CD4-positive, CD25-positive, alpha-beta regulatory T cell (primary cell): ENCODE data around the gene RASSF5. TPM values are rescaled to one million over a fixed set of nuclear protein-coding genes. Genes with fewer than 3 reads are reported as not detected.

Source experiments
- ATAC-seq, 2 donors: fragments of 150-1000 bp; cut with Tn5 transposase; one replicate each; pipeline ENCODE4 v1.10.0; 2021; ENCODE audit warnings: low read depth in 2 of 2, moderate number of reproducible peaks in 2 of 2, moderate library complexity in 1 of 2
- DNase-seq, 3 donors: peaks; one replicate each; pipeline versions ENCODE4 v3.0.0 to v3.0.0-alpha.2; 2012 to 2022; ENCODE audit warnings: mixed read lengths in 1 of 3
- H3K27ac ChIP-seq: one replicate; pipeline ENCODE4 v1.7.0; 2013; ENCODE audit warnings: mild to moderate bottlenecking, low read length; ENCODE audit not compliant: insufficient read depth, poor library complexity, severe bottlenecking
- H3K27me3 ChIP-seq: one replicate; pipeline ENCODE4 v1.7.0; 2013; ENCODE audit warnings: low read length; ENCODE audit not compliant: control insufficient read depth, insufficient read depth
- H3K36me3 ChIP-seq: one replicate; pipeline ENCODE4 v1.7.0; 2013; ENCODE audit warnings: mild to moderate bottlenecking, low read length, moderate library complexity; ENCODE audit not compliant: control insufficient read depth, insufficient read depth
- H3K4me1 ChIP-seq: 2 replicates; pipeline ENCODE4 v1.7.0; 2013; ENCODE audit warnings: mild to moderate bottlenecking, low read length; ENCODE audit not compliant: insufficient read depth, control insufficient read depth, poor library complexity, severe bottlenecking
- H3K4me3 ChIP-seq: one replicate; pipeline ENCODE4 v1.7.0; 2013; ENCODE audit warnings: low read depth, mild to moderate bottlenecking, low read length, moderate library complexity
- H3K9me3 ChIP-seq, 2 experiments: 1 replicate in 1 of 2; 2 replicates in 1 of 2; pipeline ENCODE4 v1.7.0; 2013; ENCODE audit warnings: low read length in 2 of 2, mild to moderate bottlenecking in 1 of 2, moderate library complexity in 1 of 2; ENCODE audit not compliant: control insufficient read depth in 2 of 2
- H3K27ac Mint-ChIP-seq, 3 donors: one replicate each; pipeline ENCODE4 v1.8.0; 2020 to 2022; ENCODE audit warnings: mild to moderate bottlenecking in 3 of 3, mixed read lengths in 3 of 3, moderate library complexity in 2 of 3
- H3K27me3 Mint-ChIP-seq: one replicate; pipeline ENCODE4 v1.8.0; 2022; ENCODE audit warnings: mild to moderate bottlenecking, mixed read lengths
- H3K36me3 Mint-ChIP-seq: one replicate; pipeline ENCODE4 v1.8.0; 2020; ENCODE audit warnings: mixed read lengths
- H3K4me1 Mint-ChIP-seq, 4 donors: one replicate each; pipeline ENCODE4 v1.8.0; 2020 to 2022; ENCODE audit warnings: mixed read lengths in 4 of 4, mild to moderate bottlenecking in 1 of 4
- H3K4me3 Mint-ChIP-seq, 4 donors: one replicate each; pipeline ENCODE4 v1.8.0; 2020 to 2022; ENCODE audit warnings: mild to moderate bottlenecking in 4 of 4, mixed read lengths in 4 of 4, moderate library complexity in 3 of 4
- H3K9me3 Mint-ChIP-seq, 7 donors: one replicate each; pipeline ENCODE4 v1.8.0; 2020 to 2022; ENCODE audit warnings: mixed read lengths in 7 of 7, mild to moderate bottlenecking in 3 of 7, moderate library complexity in 2 of 7
- polyA plus RNA-seq, 4 donors: library from polyadenylated mRNA; unstranded; fragments of 300-500 nt; fragmentation: Illumina TruSeq; gene quantifications; one replicate each; pipeline ENCODE4 v1.2.3, GENCODE V29; 2021
- total RNA-seq: library from RNA; stranded (reverse); gene quantifications from one replicate; pipeline ENCODE4 v1.2.3, GENCODE V29; 2022

The RASSF5 gene
- total and polyA plus RNA-seq, 5 donors from 2014 or later = 158 to 258 (median 231) TPM

- Mint-ChIP-seq H3K9me3 (no peaks in the 10 kb centered on the region), H3K36me3 (peaks cover 5% of the 10 kb centered on the region), H3K4me3 (no peak overlapping the region), H3K4me1 (peaks cover 0 to 5% (median 0%) of the 10 kb centered on the region in 4 donors), H3K27me3 (peaks cover 5% of the 10 kb centered on the region), H3K27ac (no peak overlapping the region)
- H3K9me3 ChIP-seq = no peaks in the 10 kb centered on the region
- H3K4me3 ChIP-seq = no peak overlapping the region
- DNase-seq (no peak), ATAC-seq (no peak)
- H3K36me3 ChIP-seq = no peaks in the 10 kb centered on the region
- H3K4me1 ChIP-seq = no peaks in the 10 kb centered on the region
- H3K27me3 ChIP-seq = no peaks in the 10 kb centered on the region
- no peak overlapping the region for H3K27ac ChIP-seq
These were observed 27.2 kb downstream of the RASSF5 start for GRCh38 chr1:206534552-206534951.

DNA sequence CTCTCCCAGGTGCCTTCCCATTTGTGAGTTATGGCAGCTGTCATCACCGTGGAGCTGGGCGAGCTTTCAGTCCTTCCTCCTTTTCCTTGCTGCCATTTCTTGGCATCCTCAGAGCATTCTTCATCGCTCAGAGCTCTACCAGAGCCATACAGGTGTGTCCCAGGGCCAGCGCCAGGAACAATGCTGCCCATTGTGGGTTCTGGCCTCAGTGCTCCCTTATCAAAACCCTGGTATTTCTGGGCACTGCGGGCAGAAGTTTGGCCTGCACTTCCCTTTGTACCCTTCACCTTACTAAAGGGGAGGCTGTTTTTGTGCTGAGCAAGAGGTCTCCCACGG is 28.5 kb downstream of the RASSF5 start:
- Mint-ChIP-seq H3K36me3 (peaks cover 5% of the 10 kb centered on the region), H3K4me1 (peaks cover 0 to 5% (median 0%) of the 10 kb centered on the region in 4 donors), H3K27me3 (peaks cover 5% of the 10 kb centered on the region), H3K27ac (no peak overlapping the region), H3K4me3 (no peak overlapping the region), H3K9me3 (no peaks in the 10 kb centered on the region)
- DNase-seq (no peak), ATAC-seq (no peak)
- no peaks in the 10 kb centered on the region for H3K36me3 ChIP-seq
- no peak overlapping the region for H3K4me3 ChIP-seq
- H3K27me3 ChIP-seq = no peaks in the 10 kb centered on the region
- H3K27ac ChIP-seq = no peak overlapping the region
- H3K9me3 ChIP-seq = no peaks in the 10 kb centered on the region
- no peaks in the 10 kb centered on the region for H3K4me1 ChIP-seq

DNA sequence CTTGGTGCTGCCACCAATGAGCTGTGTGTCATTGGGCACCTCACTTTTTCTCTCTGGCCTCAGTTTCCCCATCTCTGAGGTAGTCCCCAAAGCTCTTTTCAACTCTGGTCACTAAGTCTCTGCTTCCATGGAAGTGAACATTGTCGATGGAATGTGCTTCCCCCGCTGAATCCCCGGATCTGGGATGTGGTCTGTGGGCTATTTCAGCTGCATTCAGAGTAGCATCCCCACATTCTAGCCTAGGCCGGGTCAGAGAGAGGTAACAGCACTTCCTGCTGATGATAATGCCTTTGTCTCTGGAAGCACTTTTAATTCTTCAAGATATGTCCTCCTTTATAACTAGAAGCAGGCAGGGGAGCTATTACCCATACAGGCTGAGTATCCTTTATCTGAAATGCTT is 29.8 kb downstream of the RASSF5 start:
- no peak overlapping the region for H3K4me3 ChIP-seq
- no peak overlapping the region for H3K27ac Mint-ChIP-seq
- no peaks in the 10 kb centered on the region for H3K9me3 Mint-ChIP-seq
- peaks cover 0 to 5% (median 0%) of the 10 kb centered on the region in 4 donors for H3K4me1 Mint-ChIP-seq
- no peak for DNase-seq
- H3K4me3 Mint-ChIP-seq = no peak overlapping the region
- no peaks in the 10 kb centered on the region for H3K4me1 ChIP-seq
- H3K27ac ChIP-seq = no peak overlapping the region
- no peaks in the 10 kb centered on the region for H3K36me3 ChIP-seq
- no peak for ATAC-seq
- H3K36me3 Mint-ChIP-seq = peaks cover 6% of the 10 kb centered on the region
- H3K27me3 Mint-ChIP-seq = peaks cover 5% of the 10 kb centered on the region
- H3K27me3 ChIP-seq = no peaks in the 10 kb centered on the region
- H3K9me3 ChIP-seq = no peaks in the 10 kb centered on the region

DNA sequence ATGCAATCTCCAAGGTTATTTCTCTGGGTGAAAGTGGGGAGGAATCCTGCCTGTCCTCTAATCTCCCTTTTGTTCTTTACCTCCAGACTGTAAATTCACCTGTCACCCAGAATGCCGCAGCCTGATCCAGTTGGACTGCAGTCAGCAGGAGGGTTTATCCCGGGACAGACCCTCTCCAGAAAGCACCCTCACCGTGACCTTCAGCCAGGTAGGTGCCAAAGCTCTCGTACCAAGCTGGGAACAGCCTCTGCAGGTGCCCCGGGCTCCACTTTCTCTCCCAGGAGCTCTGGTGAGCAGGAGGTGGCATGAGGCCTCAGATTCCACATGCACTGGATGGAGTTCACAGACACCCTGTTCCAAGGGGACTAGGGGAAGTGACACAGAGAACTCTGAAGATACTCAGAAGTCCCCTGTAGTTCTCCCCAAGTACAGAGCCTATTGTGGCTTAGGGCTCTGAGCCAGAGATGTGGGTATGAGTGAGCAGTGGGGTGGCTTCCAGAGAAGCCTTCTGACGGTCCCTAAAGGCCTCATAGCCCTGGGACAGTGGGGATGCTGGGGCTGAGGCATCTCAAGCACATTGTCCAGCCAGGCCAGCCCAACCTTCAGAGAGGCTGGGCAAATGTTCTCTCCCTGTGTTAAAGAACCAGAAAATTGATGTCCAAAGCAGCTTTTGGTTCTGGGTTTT is 30.9 kb downstream of the RASSF5 start:
- no peaks in the 10 kb centered on the region for H3K4me1 ChIP-seq
- DNase-seq (no peak), ATAC-seq (no peak)
- H3K4me3 Mint-ChIP-seq = no peak overlapping the region
- no peak overlapping the region for H3K27ac Mint-ChIP-seq
- H3K27ac ChIP-seq = no peak overlapping the region
- no peaks in the 10 kb centered on the region for H3K4me1 Mint-ChIP-seq
- peaks cover 5% of the 10 kb centered on the region for H3K27me3 Mint-ChIP-seq
- H3K9me3 ChIP-seq = no peaks in the 10 kb centered on the region
- H3K4me3 ChIP-seq = no peak overlapping the region
- no peaks in the 10 kb centered on the region for H3K9me3 Mint-ChIP-seq
- H3K36me3 Mint-ChIP-seq = peaks cover 9% of the 10 kb centered on the region
- no peaks in the 10 kb centered on the region for H3K27me3 ChIP-seq
- no peaks in the 10 kb centered on the region for H3K36me3 ChIP-seq

DNA sequence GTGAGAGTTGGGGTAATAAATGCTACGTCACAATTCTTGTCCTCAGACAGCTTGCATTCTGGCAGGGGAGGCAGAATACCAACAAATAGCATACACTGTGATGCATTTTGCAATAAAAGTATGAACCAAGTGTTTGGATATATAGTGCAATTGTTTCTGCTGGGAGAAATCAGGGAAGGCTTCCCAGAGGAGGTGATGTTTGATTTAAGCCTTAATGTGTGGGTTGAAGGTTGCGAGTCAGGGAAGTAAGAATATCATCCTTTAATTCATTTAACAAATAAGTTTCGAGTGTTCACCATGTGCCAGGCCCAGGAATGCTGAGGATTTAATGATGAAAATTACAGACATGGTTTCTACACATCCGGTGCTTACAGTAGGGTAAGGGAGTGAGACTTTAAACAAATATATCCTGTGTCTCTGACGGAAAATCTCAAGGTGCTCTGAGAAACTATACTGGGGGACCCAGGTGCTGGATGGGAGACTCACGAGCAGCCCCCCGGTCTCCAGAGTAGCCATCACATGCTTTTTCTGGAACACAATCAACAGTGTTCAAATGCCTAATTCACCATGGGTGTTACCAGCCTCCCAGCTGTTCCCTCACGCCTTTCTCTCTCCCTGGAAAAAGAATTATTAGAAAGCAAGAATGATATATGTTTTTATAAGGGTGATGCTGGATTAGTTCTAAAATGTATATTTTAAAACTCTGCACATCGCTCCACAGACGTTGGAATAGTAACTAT is 31.7 kb downstream of the RASSF5 start:
- peaks cover 5% of the 10 kb centered on the region for H3K27me3 Mint-ChIP-seq
- no peak overlapping the region for H3K27ac Mint-ChIP-seq
- H3K36me3 Mint-ChIP-seq = peaks cover 9% of the 10 kb centered on the region
- H3K9me3 Mint-ChIP-seq = no peaks in the 10 kb centered on the region
- no peaks in the 10 kb centered on the region for H3K36me3 ChIP-seq
- no peaks in the 10 kb centered on the region for H3K4me1 Mint-ChIP-seq
- DNase-seq = no peak
- H3K4me3 Mint-ChIP-seq = no peak overlapping the region
- H3K27me3 ChIP-seq = no peaks in the 10 kb centered on the region
- no peaks in the 10 kb centered on the region for H3K9me3 ChIP-seq
- H3K27ac ChIP-seq = no peak overlapping the region
- no peak overlapping the region for H3K4me3 ChIP-seq
- ATAC-seq = no peak
- no peaks in the 10 kb centered on the region for H3K4me1 ChIP-seq

DNA sequence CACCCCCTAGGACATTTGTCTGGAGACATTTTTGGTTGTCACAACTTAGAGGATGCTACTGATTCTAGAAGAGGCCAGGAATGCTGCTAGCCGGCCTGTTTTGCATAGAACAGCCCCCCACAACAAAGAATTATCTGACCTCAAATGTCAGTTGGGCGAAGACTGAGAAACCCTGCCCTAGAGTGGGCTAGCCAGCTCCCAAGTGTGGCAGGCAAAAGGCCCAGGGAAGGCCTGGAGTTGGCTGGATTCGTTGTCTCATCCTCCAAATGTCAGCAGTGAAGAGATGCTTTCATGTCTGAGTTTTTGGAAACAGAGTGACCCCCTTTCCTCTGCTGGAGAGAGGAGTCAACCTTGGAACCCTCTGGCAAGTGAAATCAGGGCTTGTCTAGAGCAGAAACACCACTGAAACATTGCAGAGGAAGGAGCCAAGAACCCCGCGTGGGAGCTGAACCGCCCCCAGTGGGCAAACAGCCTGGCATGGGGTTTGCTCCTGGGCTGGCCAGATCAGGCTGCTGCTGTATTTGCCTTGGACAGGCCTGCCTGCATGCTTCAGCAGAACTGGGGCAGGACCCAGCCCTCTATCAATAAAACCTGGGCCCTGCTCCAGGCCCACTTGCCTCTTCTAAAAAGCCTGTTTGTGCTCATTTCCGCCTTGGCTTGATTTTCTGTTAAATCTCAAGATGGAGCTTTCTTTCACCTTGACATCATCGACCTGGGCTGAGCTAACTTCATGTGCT is 32.9 kb downstream of the RASSF5 start:
- no peak overlapping the region for H3K27ac Mint-ChIP-seq
- no peak for DNase-seq

GRCh38 chr1:206541236-206541833 is 34.0 kb downstream of the RASSF5 start:
- no peaks in the 10 kb centered on the region for H3K9me3 ChIP-seq
- no peak overlapping the region for H3K4me3 Mint-ChIP-seq

More for the DNA sequence above, 32.9 kb downstream of the RASSF5 start:
- H3K36me3 ChIP-seq = no peaks in the 10 kb centered on the region
- no peaks in the 10 kb centered on the region for H3K27me3 ChIP-seq
- H3K4me1 ChIP-seq = peaks cover 7% of the 10 kb centered on the region
- H3K27ac ChIP-seq = no peak overlapping the region
- Mint-ChIP-seq H3K4me3 (no peak overlapping the region), H3K36me3 (peaks cover 9% of the 10 kb centered on the region), H3K27me3 (peaks cover 5% of the 10 kb centered on the region), H3K4me1 (peaks cover 0 to 8% (median 6%) of the 10 kb centered on the region in 4 donors), H3K9me3 (no peaks in the 10 kb centered on the region)
- no peak for ATAC-seq
- no peak overlapping the region for H3K4me3 ChIP-seq
- no peaks in the 10 kb centered on the region for H3K9me3 ChIP-seq

More at GRCh38 chr1:206541236-206541833, 34.0 kb downstream of the RASSF5 start:
- Mint-ChIP-seq H3K27me3 (peaks cover 5% of the 10 kb centered on the region), H3K4me1 (peaks cover 4 to 16% (median 8%) of the 10 kb centered on the region in 4 donors), H3K36me3 (peaks cover 9% of the 10 kb centered on the region), H3K27ac (peak overlapping the region in 1 of 3 donors; percentile 71), H3K9me3 (no peaks in the 10 kb centered on the region)
- Histone ChIP-seq H3K36me3 (no peaks in the 10 kb centered on the region), H3K27ac (no peak overlapping the region), H3K4me3 (no peak overlapping the region), H3K27me3 (no peaks in the 10 kb centered on the region), H3K4me1 (peaks cover 7% of the 10 kb centered on the region)
- ATAC-seq (no peak), DNase-seq (no peak)
